ENCODE data around the gene LSAMP. TPM values are rescaled to one million over a fixed set of nuclear protein-coding genes. Genes with fewer than 3 reads are reported as not detected.

LSAMP gene
- total RNA-seq, 1 donor: 3.3 TPM

- Histone ChIP-seq H3K27me3 (ENCODE audit: insufficient read depth, low read length) (no peaks in the 10 kb centered on the region), H3K4me1 (ENCODE audit: insufficient read depth, low read length) (no peaks in the 10 kb centered on the region), H2AFZ (ENCODE audit: low read length) (no peak overlapping the region), H3K36me3 (ENCODE audit: insufficient read depth, low read length) (no peaks in the 10 kb centered on the region), H4K20me1 (ENCODE audit: insufficient read depth, low read length) (no peaks in the 10 kb centered on the region), H3K9me3 (ENCODE audit: low read depth, low read length) (no peaks in the 10 kb centered on the region), H3K4me3 (ENCODE audit: insufficient read depth, low read length) (no peak overlapping the region), H3K4me2 (ENCODE audit: insufficient read depth, low read length) (no peak overlapping the region), H3K27ac (ENCODE audit: low read depth, low read length) (no peak overlapping the region), H3K79me2 (ENCODE audit: insufficient read depth, low read length) (no peaks in the 10 kb centered on the region)
- no peak for DNase-seq (ENCODE audit: insufficient read length, low spot score, missing footprints)
- TF ChIP-seq CTCF (IDR thresholded peaks at IDR 0.05; ENCODE audit: extremely low read depth, low read depth, low read length): no peak
Measured at GRCh38 chr3:116350119-116350733, 95.1 kb downstream of the LSAMP start.

- Histone ChIP-seq H3K9me3 (ENCODE audit: low read depth, low read length) (no peaks in the 10 kb centered on the region), H3K36me3 (ENCODE audit: insufficient read depth, low read length) (no peaks in the 10 kb centered on the region), H3K79me2 (ENCODE audit: insufficient read depth, low read length) (no peaks in the 10 kb centered on the region), H3K4me1 (ENCODE audit: insufficient read depth, low read length) (no peaks in the 10 kb centered on the region), H3K27ac (ENCODE audit: low read depth, low read length) (no peak overlapping the region), H3K4me3 (ENCODE audit: insufficient read depth, low read length) (no peak overlapping the region), H2AFZ (ENCODE audit: low read length) (no peak overlapping the region), H3K4me2 (ENCODE audit: insufficient read depth, low read length) (no peak overlapping the region), H3K27me3 (ENCODE audit: insufficient read depth, low read length) (no peaks in the 10 kb centered on the region), H4K20me1 (ENCODE audit: insufficient read depth, low read length) (no peaks in the 10 kb centered on the region)
- TF ChIP-seq CTCF (IDR thresholded peaks at IDR 0.05; ENCODE audit: extremely low read depth, low read depth, low read length): no peak
- no peak for DNase-seq (ENCODE audit: insufficient read length, low spot score, missing footprints)
Measured at GRCh38 chr3:116348216-116348615, 97.1 kb downstream of the LSAMP start.

GRCh38 chr3:116342499-116342898, 102.8 kb downstream of the LSAMP start:
- Histone ChIP-seq H3K9me3 (ENCODE audit: low read depth, low read length) (no peaks in the 10 kb centered on the region), H4K20me1 (ENCODE audit: insufficient read depth, low read length) (no peaks in the 10 kb centered on the region)

GRCh38 chr3:116341899-116342298, 103.4 kb downstream of the LSAMP start:
- H3K79me2 ChIP-seq (ENCODE audit: insufficient read depth, low read length): no peaks in the 10 kb centered on the region
- no peak overlapping the region for H3K27ac ChIP-seq (ENCODE audit: low read depth, low read length)
- no peak overlapping the region for H3K4me3 ChIP-seq (ENCODE audit: insufficient read depth, low read length)
- no peaks in the 10 kb centered on the region for H3K36me3 ChIP-seq (ENCODE audit: insufficient read depth, low read length)
- no peaks in the 10 kb centered on the region for H3K4me1 ChIP-seq (ENCODE audit: insufficient read depth, low read length)
- no peak for DNase-seq (ENCODE audit: insufficient read length, low spot score, missing footprints)
- no peaks in the 10 kb centered on the region for H3K27me3 ChIP-seq (ENCODE audit: insufficient read depth, low read length)
- H2AFZ ChIP-seq (ENCODE audit: low read length): no peak overlapping the region
- TF ChIP-seq CTCF (IDR thresholded peaks at IDR 0.05; ENCODE audit: extremely low read depth, low read depth, low read length): no peak
- no peaks in the 10 kb centered on the region for H4K20me1 ChIP-seq (ENCODE audit: insufficient read depth, low read length)
- H3K9me3 ChIP-seq (ENCODE audit: low read depth, low read length): no peaks in the 10 kb centered on the region
- H3K4me2 ChIP-seq (ENCODE audit: insufficient read depth, low read length): no peak overlapping the region

More at GRCh38 chr3:116342499-116342898, 102.8 kb downstream of the LSAMP start:
- Histone ChIP-seq H3K36me3 (ENCODE audit: insufficient read depth, low read length) (no peaks in the 10 kb centered on the region), H3K4me3 (ENCODE audit: insufficient read depth, low read length) (no peak overlapping the region), H2AFZ (ENCODE audit: low read length) (no peak overlapping the region), H3K27ac (ENCODE audit: low read depth, low read length) (no peak overlapping the region), H3K79me2 (ENCODE audit: insufficient read depth, low read length) (no peaks in the 10 kb centered on the region), H3K4me1 (ENCODE audit: insufficient read depth, low read length) (no peaks in the 10 kb centered on the region), H3K4me2 (ENCODE audit: insufficient read depth, low read length) (no peak overlapping the region), H3K27me3 (ENCODE audit: insufficient read depth, low read length) (no peaks in the 10 kb centered on the region)
- no peak for TF ChIP-seq CTCF (IDR thresholded peaks at IDR 0.05; ENCODE audit: extremely low read depth, low read depth, low read length)
- no peak for DNase-seq (ENCODE audit: insufficient read length, low spot score, missing footprints)

All from osteoblast (primary cell).